Endothelial cell of umbilical vein (primary cell): ENCODE results near the gene ZNF648. TPM values are rescaled to one million over a fixed set of nuclear protein-coding genes. Genes with fewer than 3 reads are reported as not detected.

ENCODE experiments used
- BruUV-seq: library from RNA; stranded (reverse); fragments of 400-500 nt; replicated peaks from 2 replicates; lab custom pipeline; 2021; lab: Mats Ljungman, UMichigan
- CTCF ChIA-PET: fragments of 300-600, 350-600 bp; sonication (Branson Sonifier 250); formaldehyde crosslinking; loops from one replicate; lab custom pipeline; 2021; ENCODE audit warnings: antibody characterized with exemption, inconsistent platforms; lab: Charles Lee
- POLR2A ChIA-PET: fragments of 300-600, 350-600 bp; sonication (Branson Sonifier 250); formaldehyde crosslinking; loops from one replicate; lab custom pipeline; 2021; ENCODE audit warnings: antibody characterized with exemption, inconsistent platforms; lab: Charles Lee
- DNase-seq: peaks from one replicate; pipeline ENCODE4 v3.0.0-alpha.2; 2011; ENCODE audit warnings: low read depth, low spot score
- FAIRE-seq: peaks from 2 replicates; lab custom pipeline; 2011; peaks lifted over from hg19 to GRCh38; lab: Jason Lieb, UNC
- H2AFZ ChIP-seq: 2 replicates; pipeline ENCODE4 v1.6.0; 2012; ENCODE audit warnings: low read depth, low read length, control low read depth, inconsistent platforms
- H3K27ac ChIP-seq: 2 replicates; pipeline ENCODE4 v1.5.1; 2011; ENCODE audit warnings: low read depth, mild to moderate bottlenecking, control low read depth, low read length, moderate library complexity; ENCODE audit not compliant: insufficient read depth
- H3K27me3 ChIP-seq, 2 experiments: 2 replicates each; pipeline versions ENCODE4 v1.6.0 to v1.6.1; 2011; ENCODE audit warnings: low read length in 2 of 2, mixed read lengths in 1 of 2; ENCODE audit not compliant: control insufficient read depth in 2 of 2, insufficient read depth in 2 of 2
- H3K36me3 ChIP-seq, 2 experiments: 2 replicates in 1 of 2; 3 replicates in 1 of 2; pipeline ENCODE4 v1.5.1; 2011; ENCODE audit warnings: low read length in 2 of 2, mild to moderate bottlenecking in 1 of 2, moderate library complexity in 1 of 2; ENCODE audit not compliant: control insufficient read depth in 2 of 2, insufficient read depth in 2 of 2; ENCODE audit errors: extremely low read depth in 1 of 2
- H3K4me1 ChIP-seq: 3 replicates; pipeline ENCODE4 v1.5.1; 2011; ENCODE audit warnings: mild to moderate bottlenecking, low read length; ENCODE audit not compliant: control insufficient read depth, insufficient read depth; ENCODE audit errors: extremely low read depth
- H3K4me2 ChIP-seq: 2 replicates; pipeline ENCODE4 v1.6.1; 2011; ENCODE audit warnings: low read length, control low read depth, mixed read lengths; ENCODE audit not compliant: insufficient read depth
- H3K4me3 ChIP-seq, 3 experiments: fragments of 200-600 bp in 1 of 3; sonication (generic), shearing (Covaris generic) in 1 of 3; replicated peaks in 1 of 3; 2 replicates each; pipeline ENCODE4 v1.5.1; 2011 to 2016; ENCODE audit warnings: control low read depth in 3 of 3, low read length in 3 of 3, mild to moderate bottlenecking in 2 of 3, inconsistent platforms in 1 of 3, low read depth in 1 of 3, moderate library complexity in 1 of 3; ENCODE audit not compliant: insufficient read depth in 1 of 3
- H3K79me2 ChIP-seq: 2 replicates; pipeline ENCODE4 v1.6.0; 2012; ENCODE audit warnings: low read length, inconsistent platforms; ENCODE audit not compliant: control insufficient read depth, insufficient read depth
- H3K9ac ChIP-seq: replicated peaks from 2 replicates; pipeline ENCODE3; 2011; ENCODE audit warnings: low read length, control low read depth; ENCODE audit not compliant: insufficient read depth; ENCODE audit errors: extremely low read depth
- H3K9me1 ChIP-seq: replicated peaks from 3 replicates; pipeline ENCODE4 v1.6.0; 2011; ENCODE audit warnings: mild to moderate bottlenecking, low read length; ENCODE audit not compliant: control insufficient read depth, insufficient read depth; ENCODE audit errors: extremely low read depth
- H3K9me3 ChIP-seq: replicated peaks from 2 replicates; pipeline ENCODE4 v1.5.1; 2012; ENCODE audit warnings: low read length, inconsistent platforms; ENCODE audit not compliant: control insufficient read depth, insufficient read depth
- H4K20me1 ChIP-seq: replicated peaks from 2 replicates; pipeline ENCODE3; 2011; ENCODE audit warnings: mild to moderate bottlenecking, low read length; ENCODE audit not compliant: control insufficient read depth, insufficient read depth; ENCODE audit errors: extremely low read depth
- CTCF ChIP-seq, 2 donors: IDR thresholded peaks; 1 replicate in 1 of 2; 2 replicates in 1 of 2; pipeline ENCODE4 v1.5.1; 2011; ENCODE audit warnings: low read length in 2 of 2, mild to moderate bottlenecking in 2 of 2, moderate library complexity in 2 of 2, control low read depth in 1 of 2, inconsistent platforms in 1 of 2, low read depth in 1 of 2; ENCODE audit not compliant: insufficient read depth in 1 of 2; ENCODE audit errors: extremely low read depth in 1 of 2
- EZH2 ChIP-seq: IDR thresholded peaks from 2 replicates; pipeline ENCODE4 v1.6.1; 2012; ENCODE audit warnings: borderline replicate concordance, low read depth, mild to moderate bottlenecking, moderate library complexity, low read length, inconsistent platforms; ENCODE audit not compliant: severe bottlenecking
- FOS ChIP-seq: IDR thresholded peaks from 2 replicates; pipeline ENCODE4 v1.6.1; 2011; ENCODE audit warnings: mild to moderate bottlenecking, low read length, moderate library complexity, borderline replicate concordance; ENCODE audit not compliant: insufficient read depth
- GATA2 ChIP-seq: IDR thresholded peaks from 2 replicates; pipeline ENCODE4 v1.7.0; 2011; ENCODE audit warnings: low read depth, mild to moderate bottlenecking, moderate library complexity, mixed read lengths, low read length; ENCODE audit not compliant: insufficient read length, insufficient read depth
- JUN ChIP-seq: IDR thresholded peaks from 2 replicates; pipeline ENCODE4 v1.6.1; 2011; ENCODE audit warnings: borderline replicate concordance, low read depth; ENCODE audit not compliant: insufficient read length, insufficient read depth
- MYC ChIP-seq: IDR thresholded peaks from one replicate; pipeline ENCODE4 v1.6.1; 2011; ENCODE audit warnings: mild to moderate bottlenecking, low read depth, low read length
- POLR2A ChIP-seq: IDR thresholded peaks from 2 replicates; pipeline ENCODE4 v1.6.1; 2012; ENCODE audit warnings: low read depth, mild to moderate bottlenecking, control low read depth, low read length
- POLR2AphosphoS5 ChIP-seq: IDR thresholded peaks from 2 replicates; pipeline ENCODE4 v1.6.1; 2012; ENCODE audit warnings: low read depth, mild to moderate bottlenecking, control low read depth, low read length, moderate library complexity; ENCODE audit not compliant: insufficient read depth
- dilution Hi-C: fragments of 300-500 bp; cut with MboI; formaldehyde crosslinking; loops from one replicate; pipeline ENCODE4 v1.15.0; 2019; ENCODE audit warnings: low sequenced_read_pairs; ENCODE audit not compliant: extremely low pct_ligation_motif_present
- intact Hi-C: fragments of 100-400 bp; cut with micrococcal nuclease; formaldehyde crosslinking; loops from one replicate; pipeline ENCODE4 v1.10.0; 2022
- polyA plus RNA-seq, 4 experiments: library from polyadenylated mRNA; depleted of rRNA in 3 of 4; stranded (reverse) in 3 of 4; unstranded in 1 of 4; fragments of >200 nt; gene quantifications; 2 replicates each; pipeline versions ENCODE4 v1.2.1 to v1.2.3, GENCODE V29; 2011 to 2012; ENCODE audit warnings: missing spikeins in 1 of 4
- total RNA-seq: library from RNA; stranded (reverse); gene quantifications from 2 replicates; pipeline ENCODE4 v1.2.3, GENCODE V29; 2021
- TF ChIP-seq, protein P1 (sequence below): IDR thresholded peaks from 2 replicates; pipeline ENCODE4 v1.6.1; 2011; ENCODE audit not compliant: insufficient read depth, insufficient read length

ZNF648 gene
- total and polyA plus RNA-seq, 2 donors (not counting 3 experiments of a cell fraction or from before 2014, with no cell fraction given), result not detected

DNA sequence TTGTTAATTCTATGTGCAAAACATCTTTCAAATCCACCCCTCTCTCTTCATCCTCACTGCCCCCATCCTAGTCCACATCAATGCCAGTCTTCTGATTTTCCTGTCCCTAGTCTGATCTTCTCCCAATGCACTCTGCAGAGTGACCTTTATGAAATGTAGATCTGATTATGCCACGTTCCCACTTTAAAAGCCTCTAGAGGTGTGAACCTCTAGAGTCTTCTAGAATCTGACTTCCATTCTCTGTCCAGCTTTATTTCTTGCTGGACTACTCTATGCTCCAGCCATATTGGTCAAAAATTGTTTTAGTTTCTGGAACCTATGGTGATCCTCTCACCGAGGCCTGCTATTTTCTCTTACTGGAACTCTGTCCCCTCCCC, 32.5 kb downstream of the ZNF648 start:
- Histone ChIP-seq H4K20me1 (no peaks in the 10 kb centered on the region), H3K36me3 (no peaks in the 10 kb centered on the region), H3K79me2 (no peaks in the 10 kb centered on the region), H3K9me3 (no peaks in the 10 kb centered on the region), H3K9me1 (no peaks in the 10 kb centered on the region), H3K4me2 (peak overlapping the region; percentile 81), H3K4me1 (no peaks in the 10 kb centered on the region), H3K27me3 (no peaks in the 10 kb centered on the region), H3K9ac (no peak overlapping the region), H3K4me3 (peak overlapping the region in 1 of 3 experiments; percentile 21), H2AFZ (peak overlapping the region; percentile 96), H3K27ac (no peak overlapping the region)
- no TSS peak for BruUV-seq
- dilution Hi-C loops (no loop called here), intact Hi-C loops (no loop called here)
- ChIA-PET POLR2A (no interaction called here), CTCF (interaction anchor here (1.2 kb wide), 1 partner anchor 26 kb away, joined by 3 read pairs; no protein-coding TSS in a partner anchor)
- DNase-seq (no peak), FAIRE-seq (no peak)
- TF ChIP-seq, protein P1, sequence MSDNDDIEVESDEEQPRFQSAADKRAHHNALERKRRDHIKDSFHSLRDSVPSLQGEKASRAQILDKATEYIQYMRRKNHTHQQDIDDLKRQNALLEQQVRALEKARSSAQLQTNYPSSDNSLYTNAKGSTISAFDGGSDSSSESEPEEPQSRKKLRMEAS, result no peak
- TF ChIP-seq FOS, result no peak
- no peak for TF ChIP-seq EZH2
- TF ChIP-seq MYC, result no peak
- no peak for TF ChIP-seq POLR2A
- TF ChIP-seq JUN, result no peak
- no peak for TF ChIP-seq CTCF (IDR thresholded peaks at IDR 0.05; ENCODE audit: extremely low read depth in 1 of 2, insufficient read depth in 1 of 2, low read depth in 1 of 2, low read length in 2 of 2)
- no peak for TF ChIP-seq GATA2
- no peak for TF ChIP-seq POLR2AphosphoS5
